Kasumi-1 (cell line): ENCODE data around the gene ZNF445.
"Not testable (repeated sequence)": the region's sequence is repeated elsewhere in the genome, so short reads cannot be mapped to it uniquely, and the experiment has no call there.

Experiments used
- DNase-seq, 2 experiments: peaks; one replicate each; lab custom pipeline; 2025; lab: John Stamatoyannopoulos, UW

The ZNF445 gene

DNA sequence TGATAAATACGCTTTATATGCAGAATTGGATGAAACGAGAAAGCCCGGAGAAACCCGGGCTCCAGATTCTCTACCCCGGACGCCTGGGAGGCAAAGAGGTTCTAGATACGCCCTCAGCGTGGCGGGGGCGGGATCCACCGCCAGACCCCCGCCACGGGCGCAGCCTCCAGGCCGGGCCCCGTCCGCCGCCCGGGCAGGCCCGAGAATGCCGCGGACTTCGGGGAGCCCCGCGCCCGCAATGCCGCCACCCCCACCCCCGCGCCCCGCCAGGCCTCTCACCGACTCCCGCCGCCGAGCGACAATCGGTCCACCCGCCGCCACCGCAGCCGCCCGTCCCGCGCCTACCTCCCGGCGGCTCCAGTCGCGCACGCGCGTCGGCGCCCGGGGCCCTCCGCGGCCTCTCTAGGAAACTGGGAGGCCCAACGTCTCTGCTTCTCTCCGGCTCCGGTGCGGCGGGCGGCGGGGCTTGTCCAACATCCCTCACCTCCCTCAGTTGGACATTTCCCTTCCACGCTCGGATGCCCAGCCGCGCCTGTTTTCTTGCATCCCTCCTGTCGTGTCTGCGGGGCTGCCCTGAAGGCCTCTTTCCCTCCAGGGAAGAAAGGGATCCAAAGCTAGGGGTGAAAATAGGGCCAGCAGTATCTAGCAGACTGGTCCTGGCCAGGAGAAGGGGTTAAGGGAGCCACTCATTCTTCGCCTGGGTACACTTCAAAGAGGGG is at the start of gene ZNF445:
ZNF445 (minus strand) TSS at position 359 of the 719 bp plus-strand sequence. CDS start 22,121 bp downstream, outside the sequence.
- peak; percentile 64 to 72 for DNase-seq

DNA sequence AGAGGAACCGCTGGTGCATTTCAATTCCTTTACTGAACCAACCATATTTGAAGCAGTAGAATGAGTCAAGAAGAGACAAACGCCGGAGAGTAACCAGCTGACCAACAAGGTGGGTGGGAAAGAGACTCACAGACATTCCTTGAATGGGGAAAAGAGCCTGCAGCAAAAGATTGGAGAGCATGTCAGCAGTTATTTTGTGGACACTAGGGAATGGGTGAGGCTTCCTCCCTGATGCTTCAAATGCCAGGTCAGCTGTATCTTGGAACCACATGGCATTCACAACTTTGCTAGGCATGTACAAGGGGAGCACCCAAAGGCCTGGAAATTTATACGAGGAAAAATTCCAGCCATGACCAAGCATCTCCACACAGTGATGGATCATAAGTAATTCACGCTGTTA is 47.6 kb upstream of the ZNF445 start:
- no peak for DNase-seq

DNA sequence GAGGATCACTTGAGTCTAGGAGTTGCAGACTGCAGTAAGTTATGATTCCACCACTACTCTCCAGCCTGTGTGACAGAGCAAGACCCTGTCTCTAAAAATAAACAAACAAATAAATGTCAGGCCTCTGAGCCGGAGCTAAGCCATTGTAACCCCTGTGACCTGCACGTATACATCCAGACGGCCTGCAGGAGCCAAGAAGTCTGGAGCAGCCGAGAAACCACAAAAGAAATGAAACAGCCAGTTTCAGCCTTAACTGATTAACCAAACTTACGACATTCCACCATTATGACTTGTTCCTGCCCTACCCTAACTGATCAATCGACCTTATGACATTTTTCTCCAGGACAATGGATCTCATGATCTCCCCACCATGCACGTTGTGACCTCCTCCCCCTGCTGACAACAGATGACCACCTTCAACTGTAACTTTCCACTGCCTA is 45.0 kb upstream of the ZNF445 start:
- DNase-seq, result no peak

DNA sequence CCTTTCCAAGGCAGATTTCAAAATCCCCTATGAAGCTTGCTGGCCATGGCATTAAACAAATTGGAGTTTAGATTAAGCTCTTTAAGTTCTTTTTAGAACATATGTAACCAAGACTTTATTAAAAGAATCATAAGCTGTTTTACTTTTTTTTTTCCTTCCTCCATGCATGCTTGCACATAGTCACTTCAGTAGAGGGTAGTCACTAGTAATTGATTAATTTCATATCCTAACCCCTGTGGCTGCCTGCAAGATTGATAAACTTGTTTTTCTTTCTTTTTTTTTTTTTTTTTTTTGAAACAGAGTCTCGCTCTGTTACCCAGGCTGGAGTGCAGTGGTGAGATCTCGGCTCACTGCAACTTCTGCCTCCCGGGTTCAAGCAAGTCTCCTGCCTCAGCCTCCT is 44.3 kb upstream of the ZNF445 start:
- DNase-seq, result no peak

DNA sequence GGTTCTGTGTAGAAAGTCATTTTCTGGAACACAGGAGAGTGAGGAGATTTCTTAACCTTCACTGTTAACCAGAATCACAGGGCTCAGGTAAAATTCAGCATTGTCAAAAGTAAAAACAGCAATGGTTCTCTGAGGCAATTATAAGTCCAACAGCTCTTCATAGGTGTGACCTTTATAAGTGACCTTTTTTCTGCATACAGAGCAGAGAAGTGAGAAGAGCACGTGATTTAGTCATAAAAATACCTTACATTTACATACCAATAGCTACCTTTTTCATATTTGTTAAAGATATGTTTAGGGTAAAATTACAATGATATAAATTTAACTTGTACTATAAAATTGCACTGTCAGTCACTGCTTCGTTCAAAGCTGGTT is 41.3 kb upstream of the ZNF445 start:
- no peak for DNase-seq

DNA sequence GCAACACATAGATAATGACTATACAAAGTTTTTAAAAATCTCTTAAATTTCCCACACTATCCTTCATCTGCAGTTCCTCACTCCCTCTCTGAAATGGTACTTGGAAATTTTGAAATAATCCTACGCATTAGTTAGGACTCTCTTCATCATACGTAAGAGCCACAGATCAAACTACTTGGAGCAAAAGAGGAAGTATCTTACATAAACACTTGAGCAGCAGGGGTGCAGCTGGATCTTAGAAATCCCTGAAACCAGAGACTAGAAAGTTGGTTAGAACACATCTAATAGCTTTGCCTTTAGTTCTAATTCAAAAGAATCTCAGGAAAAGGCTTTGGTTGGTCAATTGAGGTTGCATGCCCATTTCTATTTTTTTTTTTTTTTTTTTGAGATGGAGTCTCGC is 38.8 kb upstream of the ZNF445 start:
- peak; percentile 89 to 94 for DNase-seq

DNA sequence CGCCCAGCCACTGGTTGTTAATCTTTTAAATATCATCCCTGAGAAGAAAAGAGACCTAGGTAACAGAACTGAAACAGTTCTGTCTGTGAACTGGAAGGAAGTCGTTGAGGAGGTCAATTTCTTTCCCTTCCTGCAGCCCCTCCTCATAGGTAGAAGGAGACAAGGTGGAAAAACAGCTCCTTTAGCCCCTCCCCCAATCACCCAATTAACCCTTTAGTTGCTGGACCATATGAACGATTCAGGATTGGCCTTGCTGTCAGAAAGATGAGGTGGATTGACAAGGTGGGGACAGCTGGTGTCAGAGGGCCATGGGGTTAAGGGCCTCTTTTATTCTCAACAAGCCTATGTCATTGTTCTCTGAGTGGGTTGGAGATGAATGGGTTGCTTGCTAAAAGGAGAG is 36.0 kb upstream of the ZNF445 start:
- no peak for DNase-seq

DNA sequence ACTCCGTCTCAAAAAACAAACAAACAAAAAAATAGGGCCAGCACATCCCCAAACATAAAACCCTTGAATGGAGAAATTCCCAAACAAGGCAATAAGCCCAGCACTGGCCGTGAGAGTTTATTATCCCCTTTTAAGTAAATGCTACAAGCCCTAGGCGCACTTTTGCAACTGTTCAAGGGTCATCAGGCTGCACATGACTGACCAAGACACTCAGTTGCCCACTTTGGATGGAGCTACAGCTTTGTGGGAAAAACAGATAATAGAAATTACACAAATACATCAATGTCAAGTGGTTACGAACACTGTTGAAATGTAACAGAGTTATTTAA is 33.7 kb upstream of the ZNF445 start:
- no peak for DNase-seq

DNA sequence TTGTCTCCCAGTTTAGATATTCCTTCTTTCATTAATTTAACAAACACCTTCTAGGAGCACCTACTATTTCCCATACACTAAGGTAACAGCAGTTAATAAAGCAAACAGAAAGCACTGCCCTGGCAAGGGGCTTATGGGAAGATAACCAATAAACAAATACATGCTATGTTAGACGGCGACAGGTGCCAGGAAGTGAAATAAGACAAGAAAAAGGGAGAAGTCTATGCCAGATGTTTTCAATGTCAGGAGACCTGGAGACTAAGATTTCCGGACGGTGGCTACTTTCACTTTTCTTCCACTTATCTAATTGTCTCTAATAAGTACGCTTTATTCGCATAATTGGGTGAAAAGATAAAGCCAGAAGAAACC is 32.5 kb upstream of the ZNF445 start:
- DNase-seq, result peak; percentile 28 to 44

DNA sequence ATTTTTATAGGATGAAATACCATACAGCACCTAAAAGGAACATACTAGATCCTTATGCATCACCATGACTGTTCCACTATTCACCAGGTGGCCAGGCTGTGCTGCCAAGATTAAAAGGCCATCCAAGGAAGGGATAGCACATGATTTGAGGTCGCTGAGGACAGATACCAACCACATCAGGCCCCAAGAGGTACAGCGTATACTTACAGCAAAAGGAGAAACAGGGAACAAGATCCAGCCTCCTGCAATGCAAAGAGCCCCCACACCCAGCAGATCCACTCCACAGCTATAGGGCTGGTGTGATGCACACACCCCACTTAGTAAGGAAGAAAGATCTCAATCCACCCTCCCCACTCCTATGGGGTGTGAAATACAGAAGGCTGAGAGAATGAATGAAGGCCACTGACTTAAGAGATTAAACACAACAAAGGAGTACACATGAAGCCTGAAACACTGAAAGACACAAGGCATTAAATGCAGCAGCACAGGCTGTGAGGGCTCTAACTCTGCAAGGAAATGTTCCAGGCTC is 32.0 kb upstream of the ZNF445 start:
- peak; percentile 45 to 70 for DNase-seq

DNA sequence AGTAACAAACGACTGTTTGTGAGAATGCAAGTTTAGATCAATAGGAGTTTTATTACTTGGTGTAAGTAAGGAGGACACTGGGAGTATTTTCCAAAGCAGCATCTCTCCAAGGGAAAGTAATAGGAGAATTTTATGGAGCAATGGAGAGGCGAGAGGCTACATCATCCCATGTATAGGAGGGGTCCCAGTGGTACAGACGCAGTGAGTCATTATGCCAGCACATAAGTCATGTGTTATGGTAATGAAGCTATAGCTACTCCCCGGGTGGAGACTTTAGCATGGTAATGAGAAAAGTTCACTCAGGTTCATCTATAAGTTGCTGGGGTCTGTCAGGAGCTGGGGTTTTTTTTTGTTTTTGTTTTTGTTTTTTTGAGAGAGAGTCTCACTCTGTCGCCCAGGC is 29.5 kb upstream of the ZNF445 start:
- no peak for DNase-seq

DNA sequence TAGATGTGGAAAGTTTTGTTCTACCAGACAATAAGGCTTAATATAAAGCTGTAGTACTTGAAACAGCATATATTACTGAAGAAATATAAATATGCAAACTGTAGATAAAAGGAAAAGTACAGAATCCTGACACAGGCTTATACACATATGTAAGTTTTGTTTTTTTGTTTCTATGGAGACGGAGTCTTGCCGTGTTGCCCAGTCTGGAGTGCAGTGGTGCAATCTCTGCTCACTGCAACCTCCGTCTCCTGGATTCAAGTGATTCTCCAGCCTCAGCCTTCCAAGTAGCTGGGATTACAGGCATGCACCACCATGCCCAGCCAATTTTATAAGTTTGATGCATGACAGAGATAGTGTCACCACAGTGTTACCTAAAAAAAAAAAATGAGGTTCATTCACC is 29.1 kb upstream of the ZNF445 start:
- no peak for DNase-seq

DNA sequence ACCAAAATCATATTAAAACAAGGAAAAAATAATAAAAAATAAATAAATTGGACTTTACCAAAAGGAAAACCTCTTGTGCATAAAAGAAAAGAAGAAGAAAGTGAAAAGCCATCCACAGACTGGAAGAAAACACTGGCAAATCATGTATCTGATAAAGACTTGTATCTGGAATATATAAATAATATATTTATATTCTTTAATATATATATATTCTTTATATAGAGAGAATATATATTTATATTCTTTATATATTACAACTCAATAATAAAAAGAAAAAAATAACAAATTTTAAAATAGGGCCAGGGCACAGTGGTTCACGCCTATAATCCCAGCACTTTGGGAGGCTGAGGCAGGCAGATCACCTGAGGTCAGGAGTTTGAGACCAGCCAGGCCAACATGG is 27.1 kb upstream of the ZNF445 start:
- DNase-seq, result no peak

DNA sequence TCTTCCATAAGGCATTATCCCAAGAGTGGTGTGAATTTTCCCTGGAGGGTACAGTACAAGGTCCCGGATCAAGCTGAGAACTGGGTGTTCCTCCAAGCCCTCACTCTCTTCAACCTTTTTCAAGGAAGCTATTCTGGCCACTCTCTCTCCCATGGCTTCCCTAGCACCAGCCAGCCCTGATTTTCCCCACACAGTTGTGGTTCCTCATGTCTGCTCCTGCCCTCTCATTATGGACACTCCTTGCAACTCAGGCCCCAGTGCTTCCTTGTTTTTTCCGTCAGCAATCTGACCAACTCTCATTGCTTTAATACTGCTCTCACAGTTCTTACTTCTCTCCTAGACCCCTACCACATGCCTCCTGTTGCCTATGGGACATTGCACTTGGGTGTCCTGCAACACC is 25.7 kb upstream of the ZNF445 start:
- DNase-seq, result not testable (repeated sequence)

DNA sequence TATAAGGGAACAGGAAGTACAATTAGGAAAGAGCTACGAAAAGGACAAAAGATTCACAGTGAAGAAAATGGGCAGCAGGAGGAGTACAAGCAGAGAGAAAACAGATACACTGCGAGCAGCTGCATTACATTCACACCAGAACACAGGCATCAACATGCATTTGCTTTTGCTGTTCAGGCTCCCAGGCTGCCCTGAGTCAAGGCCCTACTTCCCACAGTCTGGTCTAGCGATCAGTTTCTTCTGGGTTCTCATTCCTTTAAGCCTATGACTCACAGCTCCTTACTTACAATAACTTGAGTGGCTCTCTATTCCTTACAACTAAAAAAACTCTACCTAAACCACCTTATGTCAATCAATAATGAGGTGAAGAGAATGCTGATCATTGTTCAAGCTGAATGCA is 24.5 kb upstream of the ZNF445 start:
- no peak for DNase-seq

DNA sequence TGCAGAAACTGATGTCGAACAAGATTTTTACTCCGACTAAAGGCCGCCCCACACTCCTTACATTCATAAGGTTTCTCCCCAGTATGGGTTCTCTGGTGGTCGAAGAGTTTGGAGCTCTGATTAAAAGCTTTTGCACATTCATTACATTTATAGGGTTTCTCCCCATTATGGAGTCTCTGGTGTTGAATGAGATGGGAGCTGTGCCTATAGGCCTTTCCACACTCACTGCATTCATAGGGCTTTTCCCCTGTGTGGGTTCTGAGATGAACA is 22.4 kb upstream of the ZNF445 start:
- DNase-seq, result not testable (repeated sequence)

DNA sequence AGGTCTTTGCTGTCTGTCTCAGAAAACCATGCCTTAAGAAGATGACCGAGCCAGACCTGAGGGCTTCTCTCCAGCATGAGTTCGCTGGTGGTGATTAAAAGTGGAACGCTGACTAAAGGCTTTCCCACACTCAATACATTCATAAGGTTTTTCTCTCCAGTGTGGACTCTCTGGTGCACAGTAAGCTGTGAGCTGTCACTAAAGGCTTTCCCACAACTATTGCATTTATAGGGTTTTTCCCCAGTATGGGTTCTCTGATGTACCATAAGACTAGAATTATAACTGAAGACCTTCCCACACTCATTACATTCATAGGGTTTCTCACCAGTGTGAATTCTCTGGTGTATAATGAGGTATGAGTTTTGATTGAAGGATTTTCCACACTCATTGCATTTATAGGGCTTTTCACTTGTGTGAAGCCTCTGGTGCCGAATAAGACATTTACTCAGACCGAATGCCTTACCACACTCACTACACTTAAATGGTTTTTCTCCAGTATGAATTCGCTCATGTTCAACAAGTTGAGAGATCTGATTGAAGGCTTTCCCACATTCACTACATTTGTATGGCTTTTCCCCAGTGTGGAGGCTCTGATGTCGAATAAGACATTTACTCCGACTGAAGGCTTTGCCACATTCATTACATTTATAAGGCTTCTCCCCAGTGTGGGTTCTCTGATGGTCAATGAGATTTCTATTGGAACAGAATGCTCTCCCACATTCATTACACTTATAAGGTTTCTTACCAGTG is 21.9 kb upstream of the ZNF445 start:
- no peak for DNase-seq

DNA sequence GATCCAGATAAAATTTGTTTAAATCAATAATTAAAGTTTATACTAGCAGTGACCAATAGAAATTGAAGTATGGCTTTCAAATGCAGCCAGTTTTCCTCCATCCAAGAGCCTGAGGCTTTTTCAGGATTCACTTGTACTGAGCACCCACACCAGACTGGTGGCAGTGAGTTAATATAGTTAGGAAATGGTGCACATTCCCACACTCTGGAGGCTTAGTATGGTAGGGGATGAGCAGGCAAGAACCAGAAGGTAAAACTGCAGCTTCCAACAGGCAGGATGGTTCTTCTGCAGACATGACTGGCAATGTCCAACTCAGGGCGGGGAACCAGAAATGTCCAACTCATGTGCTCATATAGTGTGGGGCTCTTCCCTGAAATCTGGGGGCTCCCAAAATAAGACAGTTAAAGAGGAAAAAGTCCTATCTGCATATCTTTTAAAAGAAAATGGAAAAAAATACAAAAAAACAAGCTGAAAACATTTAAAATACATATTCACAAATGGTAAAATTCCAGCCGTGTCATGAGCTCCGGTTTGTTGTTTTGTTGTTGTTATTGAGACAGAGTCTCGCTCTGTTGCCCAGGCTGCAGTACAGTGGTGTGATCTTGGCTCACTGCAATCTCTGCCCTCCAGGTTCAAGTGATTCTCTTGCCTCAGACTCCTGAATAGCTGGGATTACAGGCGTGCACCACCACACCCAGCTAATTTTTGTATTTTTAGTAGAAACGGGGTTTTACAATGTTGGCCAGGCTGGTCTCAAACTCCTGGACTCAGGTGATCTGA is 18.4 kb upstream of the ZNF445 start:
- DNase-seq, result no peak

DNA sequence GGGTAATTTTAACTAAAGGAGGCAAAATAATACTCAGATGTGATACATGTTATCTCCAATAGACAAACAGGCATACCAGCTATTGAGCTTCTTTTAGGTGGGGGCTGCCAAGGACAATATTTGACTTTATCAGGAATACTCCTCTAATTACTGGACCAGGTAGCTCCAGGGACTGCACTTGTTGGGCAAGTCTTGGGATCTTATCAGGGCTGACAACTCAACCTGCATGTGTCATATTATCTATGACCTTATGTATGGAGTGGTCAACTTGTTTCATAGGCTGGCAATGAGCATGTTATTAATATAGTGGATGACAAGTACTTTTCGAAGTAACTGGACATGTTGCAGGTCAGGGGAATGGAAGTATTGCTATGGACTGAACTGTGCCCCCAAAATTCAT is 15.0 kb upstream of the ZNF445 start:
- no peak for DNase-seq

DNA sequence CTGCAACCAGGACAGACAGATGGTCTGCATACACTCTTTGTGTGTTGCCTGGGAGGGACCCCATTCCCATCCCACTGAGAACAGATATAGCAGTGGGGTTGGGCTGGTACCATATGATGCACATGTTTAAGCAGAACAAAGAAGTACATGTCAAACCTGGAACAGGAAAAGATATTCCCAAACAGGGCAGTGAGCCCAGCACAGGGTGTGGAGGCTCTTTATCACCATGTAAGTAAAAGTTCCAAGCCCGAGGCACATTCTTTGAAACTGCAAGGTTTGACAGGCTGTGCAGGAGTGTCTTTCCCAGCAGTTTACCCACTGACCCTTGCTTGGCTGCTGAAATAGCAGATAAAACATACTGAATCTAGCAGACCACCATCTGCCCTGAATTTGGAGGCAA is 5.3 kb upstream of the ZNF445 start:
- DNase-seq, result no peak

DNA sequence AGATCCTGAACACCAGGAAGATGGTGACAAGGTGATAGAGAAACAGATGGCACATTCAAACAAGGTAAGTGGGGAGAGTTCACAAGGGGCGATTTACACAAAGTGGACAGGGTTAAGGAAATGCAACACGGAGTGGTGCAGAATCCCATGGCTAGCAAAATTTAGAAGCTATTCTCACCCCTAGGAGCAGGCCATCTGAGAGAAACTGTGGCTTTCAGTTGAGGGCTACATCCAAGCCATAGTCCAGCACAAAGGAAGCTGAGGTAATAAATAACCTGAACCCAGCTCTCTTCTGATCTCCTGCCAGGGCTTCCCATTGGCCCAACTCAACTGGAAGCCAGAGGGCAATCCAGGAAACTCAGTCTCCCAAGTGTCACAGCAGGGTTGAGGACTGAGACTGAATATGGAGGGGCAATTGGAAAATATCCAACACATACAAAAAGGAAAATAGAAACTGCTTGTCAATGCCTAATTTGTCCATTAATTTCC is 1.2 kb upstream of the ZNF445 start:
- DNase-seq, result no peak

DNA sequence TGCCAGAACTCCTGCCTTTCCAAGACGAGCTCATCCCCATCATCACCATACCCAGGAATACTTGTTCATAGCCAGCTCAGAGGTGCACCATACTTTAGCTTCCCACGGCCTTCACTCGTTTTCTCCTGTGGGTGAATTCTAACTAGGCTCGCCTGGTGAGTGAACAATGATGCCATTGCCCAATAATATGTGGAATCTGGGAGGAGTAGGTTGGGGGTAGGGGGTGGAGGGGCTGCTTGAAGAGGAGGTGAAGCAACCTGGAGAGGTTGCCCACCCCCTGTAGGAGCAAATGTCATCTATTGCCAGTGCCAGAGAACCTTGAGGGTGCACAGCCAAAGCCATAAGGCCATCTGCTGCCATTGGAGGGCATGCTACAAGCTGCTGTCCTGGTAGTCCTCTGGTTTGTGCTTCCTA is 592 bp upstream of the ZNF445 start:
- no peak for DNase-seq

DNA sequence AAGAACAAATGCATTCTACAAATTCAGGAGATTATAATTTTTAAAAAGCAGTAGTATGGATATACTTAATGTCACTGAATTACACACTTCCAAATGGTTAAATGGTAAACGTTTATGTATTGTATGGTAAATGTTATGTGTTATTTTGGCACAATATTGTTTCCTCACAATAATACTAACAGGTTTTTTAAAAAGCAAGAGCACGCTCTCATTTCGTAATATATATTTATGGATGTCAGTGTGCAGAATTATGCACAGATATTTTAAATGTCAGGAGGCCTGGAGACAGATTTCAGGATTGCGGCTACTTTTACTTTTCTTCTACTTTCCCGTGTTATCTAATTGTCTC is 533 bp downstream of the ZNF445 start:
- no peak for DNase-seq
